Measurements from ENCODE around the gene TFDP2.
"Not testable (repeated sequence)": the region's sequence is repeated elsewhere in the genome, so short reads cannot be mapped to it uniquely, and the experiment has no call there.

- not testable (repeated sequence) for TF ChIP-seq EP300 (IDR thresholded peaks at IDR 0.05)
- TF ChIP-seq, protein P1, sequence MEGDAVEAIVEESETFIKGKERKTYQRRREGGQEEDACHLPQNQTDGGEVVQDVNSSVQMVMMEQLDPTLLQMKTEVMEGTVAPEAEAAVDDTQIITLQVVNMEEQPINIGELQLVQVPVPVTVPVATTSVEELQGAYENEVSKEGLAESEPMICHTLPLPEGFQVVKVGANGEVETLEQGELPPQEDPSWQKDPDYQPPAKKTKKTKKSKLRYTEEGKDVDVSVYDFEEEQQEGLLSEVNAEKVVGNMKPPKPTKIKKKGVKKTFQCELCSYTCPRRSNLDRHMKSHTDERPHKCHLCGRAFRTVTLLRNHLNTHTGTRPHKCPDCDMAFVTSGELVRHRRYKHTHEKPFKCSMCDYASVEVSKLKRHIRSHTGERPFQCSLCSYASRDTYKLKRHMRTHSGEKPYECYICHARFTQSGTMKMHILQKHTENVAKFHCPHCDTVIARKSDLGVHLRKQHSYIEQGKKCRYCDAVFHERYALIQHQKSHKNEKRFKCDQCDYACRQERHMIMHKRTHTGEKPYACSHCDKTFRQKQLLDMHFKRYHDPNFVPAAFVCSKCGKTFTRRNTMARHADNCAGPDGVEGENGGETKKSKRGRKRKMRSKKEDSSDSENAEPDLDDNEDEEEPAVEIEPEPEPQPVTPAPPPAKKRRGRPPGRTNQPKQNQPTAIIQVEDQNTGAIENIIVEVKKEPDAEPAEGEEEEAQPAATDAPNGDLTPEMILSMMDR (IDR thresholded peaks at IDR 0.05), result not testable (repeated sequence)
Measured at GRCh38 chr3:142004957-142005356, 144.4 kb downstream of the TFDP2 start.
